AML-193 (cell line): ENCODE results near the gene CD300LD.
A peak's percentile ranks its signal among the peaks of the same experiment; 100 is the strongest.

Experiments
- DNase-seq, 2 experiments: peaks; one replicate each; lab custom pipeline; 2025; lab: John Stamatoyannopoulos, UW

Gene CD300LD

DNA sequence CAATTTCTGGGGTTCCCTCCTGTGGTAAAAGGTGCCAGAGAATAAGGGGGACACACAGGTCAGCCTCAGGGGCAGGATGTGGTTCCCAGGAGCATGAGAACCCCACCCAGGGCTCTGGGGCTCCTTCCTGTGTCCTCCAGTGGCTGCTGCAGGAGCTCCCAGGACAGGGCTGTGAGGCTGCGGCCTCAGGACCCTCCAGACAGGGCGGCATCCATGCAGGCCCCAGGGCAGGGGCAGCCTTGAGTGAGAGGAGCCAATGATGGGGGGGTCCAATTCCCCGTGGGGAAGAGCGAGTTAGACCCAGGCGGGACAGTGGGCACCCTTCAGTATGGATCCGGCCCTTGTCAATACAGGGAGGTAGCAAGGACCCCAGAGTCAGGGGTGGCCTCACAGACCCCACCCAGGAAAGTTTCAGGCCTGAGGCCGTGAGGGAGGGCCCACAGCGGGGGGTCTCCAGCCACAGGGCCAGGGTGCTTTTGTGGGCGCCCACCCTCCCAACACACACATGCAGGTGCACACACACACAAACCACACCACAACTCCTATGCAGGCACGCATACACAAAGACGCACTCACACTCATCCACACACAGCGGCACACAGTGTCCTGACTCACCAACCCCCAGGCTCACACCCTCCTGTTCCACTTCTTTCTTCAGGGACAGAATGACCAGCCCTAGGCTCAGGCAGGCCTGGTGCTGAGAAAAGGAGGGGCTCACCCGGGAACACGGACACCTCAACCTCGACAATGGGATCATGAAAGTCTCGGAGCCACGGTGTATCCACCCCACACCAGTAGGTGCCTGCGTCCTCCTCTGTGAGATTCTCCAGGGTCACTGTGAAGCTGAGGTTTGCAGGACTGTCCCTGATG lies 48.0 kb downstream of the CD300LD start:
- DNase-seq = no peak

DNA sequence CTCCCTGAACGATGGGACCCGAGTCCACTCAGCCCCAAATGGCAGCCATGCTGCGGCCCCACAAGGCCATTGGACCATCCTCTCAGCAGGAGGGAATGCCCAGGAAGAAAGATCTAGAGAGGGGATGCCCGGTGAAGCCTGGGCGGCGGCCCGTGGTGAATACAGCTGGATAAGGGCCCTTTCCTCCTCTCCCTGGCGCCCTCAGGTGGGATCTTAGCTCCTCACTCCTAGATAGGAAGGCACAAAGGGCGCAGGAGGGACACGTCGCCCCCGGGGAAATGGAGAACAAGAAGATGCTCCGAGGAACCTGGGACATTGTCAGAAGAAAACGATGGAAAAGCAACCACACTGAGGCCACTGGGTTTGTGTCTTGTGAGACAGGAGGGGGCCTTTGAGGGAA lies 48.7 kb downstream of the CD300LD start:
- no peak for DNase-seq

DNA sequence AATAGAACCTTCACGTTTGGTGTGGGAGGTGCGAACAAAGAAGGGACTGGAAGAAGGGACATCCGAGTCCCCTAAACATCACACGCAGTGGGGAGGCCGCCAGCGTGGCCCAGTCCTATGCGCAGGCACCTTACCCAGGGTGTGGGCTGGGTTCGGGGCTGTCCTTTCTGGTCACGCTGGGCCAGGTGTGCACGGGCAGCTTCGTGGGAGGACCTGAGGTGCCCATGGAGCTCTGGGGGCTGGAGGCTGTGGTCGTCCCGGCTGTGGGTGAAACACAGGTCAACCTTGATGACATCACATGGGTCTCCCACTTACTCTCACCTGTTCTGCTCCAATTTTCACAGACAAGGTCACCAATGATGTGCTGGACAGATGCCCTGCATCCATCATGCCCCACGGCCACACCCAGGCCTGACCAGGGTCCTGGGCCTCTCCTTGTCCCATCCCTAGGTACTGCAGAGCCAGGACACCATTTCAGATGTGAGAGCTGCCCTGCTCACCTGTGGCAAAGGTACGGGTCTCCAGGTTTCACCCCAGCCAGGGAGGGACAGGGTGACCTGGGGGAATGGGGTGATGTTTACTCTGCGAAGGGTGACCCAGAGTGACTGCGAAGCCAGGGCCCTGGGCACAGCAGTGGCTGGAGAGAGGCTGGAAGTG lies 49.2 kb downstream of the CD300LD start:
- no peak for DNase-seq

DNA sequence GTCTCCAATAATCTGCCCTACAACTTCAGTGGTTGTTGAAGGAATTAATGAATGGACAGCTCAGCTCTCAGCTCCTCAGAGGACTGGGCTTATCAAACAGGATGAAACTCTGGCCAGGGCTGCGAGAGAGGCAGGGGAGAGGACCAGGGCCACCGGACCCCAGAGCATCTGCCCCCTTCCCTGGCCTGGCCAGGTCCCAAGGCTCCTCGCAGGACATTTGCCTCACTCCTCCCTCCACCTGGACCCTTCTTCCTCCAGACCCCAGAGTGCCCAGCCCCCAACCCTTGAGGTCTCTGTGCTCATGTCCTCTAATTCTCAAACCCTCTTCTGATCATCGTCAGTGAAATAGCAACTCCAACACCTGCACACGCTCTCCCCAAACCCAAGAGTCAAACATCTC lies 49.9 kb downstream of the CD300LD start:
- DNase-seq = no peak

DNA sequence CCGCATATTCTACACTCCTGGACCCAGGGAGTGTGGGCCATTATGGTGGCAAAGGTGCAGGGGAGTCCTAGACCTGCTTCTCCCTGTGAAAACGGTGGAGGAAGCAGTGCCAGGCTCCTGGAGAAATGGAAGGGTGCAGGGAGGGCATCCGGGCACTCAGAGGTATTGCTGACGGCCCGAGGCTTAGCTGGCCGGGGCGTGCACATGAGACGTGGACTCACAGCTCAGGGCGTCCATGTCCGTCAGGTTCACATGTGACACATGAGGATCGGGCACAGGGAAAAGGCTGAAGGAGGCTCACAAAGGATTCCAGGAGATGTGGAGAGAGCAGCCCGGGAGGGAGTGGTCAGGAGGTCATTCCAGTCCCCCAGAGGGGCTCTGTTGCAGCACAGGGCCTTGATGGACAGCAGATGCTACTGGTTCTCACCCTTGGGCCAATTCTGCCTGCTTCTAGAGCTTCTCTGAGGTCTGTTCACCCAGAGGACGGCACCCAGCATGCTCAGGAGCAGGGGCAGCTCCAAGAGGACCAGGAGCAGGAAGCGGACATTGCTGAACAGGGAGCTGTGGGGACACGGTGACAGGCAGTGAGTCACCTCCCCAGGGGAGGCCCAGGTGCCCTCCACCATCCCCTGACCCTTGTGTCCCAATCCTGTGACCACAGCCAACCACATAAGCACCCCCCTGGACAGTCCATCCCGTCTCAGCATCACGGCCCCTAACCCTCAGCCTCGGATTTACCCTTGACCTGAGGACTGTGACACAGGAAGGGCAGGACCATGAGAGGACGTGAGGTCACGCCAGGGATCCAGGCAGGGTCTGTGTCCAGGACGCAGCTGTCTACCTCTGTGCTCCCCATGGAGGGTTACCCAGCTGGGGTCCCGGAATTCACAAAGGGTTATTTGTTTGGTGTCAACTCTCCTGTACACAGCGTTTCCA lies 50.6 kb downstream of the CD300LD start:
- no peak for DNase-seq

DNA sequence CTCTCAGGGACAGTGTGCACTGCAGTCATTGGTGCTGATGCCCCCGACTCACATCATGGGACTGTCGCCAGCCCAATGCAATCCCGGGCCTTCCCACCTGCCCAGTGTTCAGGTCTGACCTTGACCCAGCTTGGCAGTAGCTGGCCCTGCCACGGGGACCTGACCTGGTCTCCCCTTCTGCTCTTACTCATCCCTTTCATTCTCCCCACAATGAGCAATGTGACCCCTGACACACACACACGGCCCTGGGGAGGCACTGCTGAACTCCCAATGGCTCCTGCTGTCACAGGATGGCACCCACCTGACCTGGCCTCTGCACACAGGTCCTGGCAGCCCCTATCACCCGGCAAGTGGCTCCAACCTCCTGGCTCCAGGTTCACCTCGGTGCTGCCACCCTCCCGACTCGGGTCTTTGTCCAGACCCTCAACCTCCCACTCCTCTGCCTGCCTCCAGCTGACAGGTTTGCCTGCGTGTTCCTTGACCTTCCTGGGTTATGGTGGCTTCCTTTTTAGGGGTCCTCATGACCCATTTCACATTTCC lies 52.7 kb downstream of the CD300LD start:
- DNase-seq = no peak

DNA sequence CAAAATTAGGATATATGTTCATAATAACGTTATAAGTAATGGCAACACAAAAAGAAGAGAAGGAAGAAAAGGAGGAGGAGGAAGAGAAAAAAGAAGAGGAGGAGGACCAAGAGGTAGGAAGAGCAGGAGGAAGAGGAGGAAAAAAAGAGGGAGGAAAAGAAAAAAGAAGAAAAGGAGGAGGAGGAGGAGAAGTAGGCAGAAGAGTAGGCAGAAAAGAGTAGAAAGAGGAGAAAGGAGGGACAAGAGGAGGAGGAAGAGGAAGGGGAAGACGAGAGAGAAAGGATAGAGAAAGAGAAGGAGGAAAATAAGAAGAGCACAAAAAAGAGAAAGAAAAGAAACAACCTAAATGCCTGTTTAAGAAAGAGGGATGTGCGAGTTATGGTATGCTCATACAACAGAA lies 55.2 kb downstream of the CD300LD start:
- DNase-seq = no peak

DNA sequence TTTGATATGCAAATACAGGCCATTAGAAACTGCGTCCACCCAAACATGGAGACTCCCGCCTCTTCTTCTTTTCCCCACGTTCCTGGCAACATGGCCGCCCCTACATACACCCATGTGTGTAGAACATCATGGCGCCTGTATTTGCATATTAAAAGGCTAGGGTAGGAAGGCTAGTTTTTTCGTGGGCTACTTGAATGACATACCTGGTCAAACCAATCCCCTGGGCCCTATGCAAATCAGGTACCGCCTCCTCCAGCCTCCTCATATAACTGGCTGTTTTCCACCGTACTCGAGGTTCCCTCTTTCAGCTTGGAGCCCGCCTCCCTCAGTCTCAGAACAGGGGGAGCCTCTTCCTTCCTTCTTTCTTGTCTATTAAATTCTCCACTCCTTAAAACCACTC lies 60.0 kb downstream of the CD300LD start:
- DNase-seq = peak; percentile 100

DNA sequence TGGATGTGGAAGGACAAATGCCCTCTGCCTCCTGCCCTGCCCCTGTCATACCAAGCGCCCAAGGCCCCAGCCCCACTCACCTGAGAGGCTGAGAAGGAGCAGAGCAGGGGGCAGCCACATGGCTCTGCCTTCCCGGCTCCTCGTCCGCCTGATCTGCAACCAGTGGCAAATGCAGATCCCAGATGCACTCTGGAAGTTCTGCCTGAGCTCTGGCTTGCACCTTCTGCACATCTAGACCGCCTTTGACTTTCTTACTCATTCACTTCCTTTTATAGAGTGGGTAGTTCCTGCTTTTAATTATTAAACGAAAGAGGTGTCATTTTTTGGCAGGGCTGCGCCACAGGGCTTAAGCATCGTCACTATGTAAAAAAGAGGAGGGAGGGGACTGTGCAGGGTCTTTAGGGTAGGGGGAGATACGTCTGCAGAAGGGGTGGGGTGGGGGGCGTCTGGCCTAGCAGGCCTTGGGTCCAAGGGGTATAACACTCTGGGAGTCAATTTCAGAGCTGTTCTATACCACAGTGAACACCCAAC lies 60.8 kb downstream of the CD300LD start, which contains the start of gene CD300LB:
CD300LB (minus strand) TSS at position 245 of the 531 bp plus-strand sequence; CDS start at position 120, 125 bp downstream.
- peak; percentile 67 to 75 for DNase-seq

DNA sequence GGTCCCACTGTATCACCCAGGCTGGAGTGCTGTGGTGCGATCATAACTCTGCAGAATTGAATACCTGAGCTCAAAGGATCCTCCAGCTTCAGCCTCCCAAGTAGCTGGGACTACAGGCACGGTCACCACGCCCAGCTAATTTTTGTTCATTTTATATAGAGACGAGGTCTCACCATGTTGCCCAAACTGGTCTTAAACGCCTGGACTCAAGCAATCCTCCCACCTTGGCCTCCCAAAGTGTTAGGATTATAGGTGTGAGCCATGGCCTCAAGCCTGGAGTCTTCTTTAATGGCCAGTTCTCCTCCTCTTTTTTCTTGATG lies 61.3 kb downstream of the CD300LD start:
- DNase-seq = no peak
